ENCODE results near the gene PNPLA8. TPM values are rescaled to one million over a fixed set of nuclear protein-coding genes. Genes with fewer than 3 reads are reported as not detected.

Gene PNPLA8
- total RNA-seq, 1 donor from 2014 or later: 23.1 TPM

DNA sequence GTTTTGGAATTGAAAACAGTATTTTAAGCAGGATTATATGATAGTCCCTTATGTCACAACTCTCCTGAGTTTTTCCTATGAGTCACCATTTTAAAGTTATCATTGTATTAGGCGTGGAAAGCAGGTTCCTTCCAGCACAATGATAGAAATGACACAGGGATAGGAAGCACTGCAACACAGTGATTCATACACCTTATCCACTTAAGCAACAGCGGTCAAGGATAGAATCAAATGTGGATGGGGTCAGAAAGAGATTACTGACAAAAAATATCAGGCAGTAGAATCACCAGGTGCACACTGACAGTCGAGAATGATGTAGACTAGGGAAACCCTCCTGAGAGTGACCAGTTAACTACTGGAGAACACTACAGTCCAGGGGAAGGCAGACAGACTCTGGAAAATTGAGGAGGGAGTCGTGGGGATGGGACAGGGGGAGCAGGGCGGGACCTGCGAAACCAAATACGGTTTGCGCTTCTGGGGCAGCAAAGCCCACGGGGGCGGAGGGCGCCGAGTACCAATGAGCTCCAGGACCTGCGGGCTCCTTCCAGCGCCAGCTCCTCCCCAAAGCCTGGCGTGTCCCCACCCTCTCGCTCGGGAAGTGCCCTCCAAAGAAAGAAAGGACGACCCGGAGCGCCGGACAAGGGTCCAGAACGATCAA, 479 bp downstream of the PNPLA8 start:
- peaks cover 2% of the 10 kb centered on the region for H3K36me3 Mint-ChIP-seq (ENCODE audit: low read depth, unreplicated experiment)
- peak overlapping the region; percentile 91 for H3K4me3 ChIP-seq (ENCODE audit: insufficient read depth, low read depth, low read length)

DNA sequence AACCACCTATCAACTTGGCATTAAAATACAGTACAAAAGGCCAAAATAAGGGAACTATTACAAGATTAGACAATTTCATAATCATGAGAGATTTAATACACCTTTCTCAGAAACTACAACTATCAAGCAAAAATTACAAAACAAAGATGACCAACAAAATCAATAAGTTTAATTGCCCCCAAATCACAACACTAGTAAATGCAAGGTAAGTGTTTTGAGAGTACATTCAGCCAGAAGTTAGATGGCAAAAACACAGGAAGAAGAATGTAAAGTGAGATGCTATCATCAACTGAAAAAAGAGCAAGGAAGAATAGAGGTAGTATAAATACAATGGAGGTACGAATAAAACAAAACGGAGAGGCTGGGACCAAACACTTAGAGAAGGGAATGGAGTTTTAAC, 3.2 kb downstream of the PNPLA8 start:
- Mint-ChIP-seq H3K4me1 (ENCODE audit: low read depth, unreplicated experiment) (peaks cover 18% of the 10 kb centered on the region), H3K27ac (ENCODE audit: unreplicated experiment) (no peak overlapping the region), H3K27me3 (ENCODE audit: low read depth, unreplicated experiment) (no peaks in the 10 kb centered on the region), H3K4me3 (ENCODE audit: unreplicated experiment) (no peak overlapping the region), H3K36me3 (ENCODE audit: low read depth, unreplicated experiment) (peaks cover 5% of the 10 kb centered on the region), H3K9me3 (ENCODE audit: unreplicated experiment) (no peaks in the 10 kb centered on the region)
- no peak overlapping the region for H3K4me3 ChIP-seq (ENCODE audit: insufficient read depth, low read depth, low read length)
- TF ChIP-seq EZH2 (IDR thresholded peaks at IDR 0.05; ENCODE audit: insufficient read depth, low read length): no peak
- TF ChIP-seq, protein P1, sequence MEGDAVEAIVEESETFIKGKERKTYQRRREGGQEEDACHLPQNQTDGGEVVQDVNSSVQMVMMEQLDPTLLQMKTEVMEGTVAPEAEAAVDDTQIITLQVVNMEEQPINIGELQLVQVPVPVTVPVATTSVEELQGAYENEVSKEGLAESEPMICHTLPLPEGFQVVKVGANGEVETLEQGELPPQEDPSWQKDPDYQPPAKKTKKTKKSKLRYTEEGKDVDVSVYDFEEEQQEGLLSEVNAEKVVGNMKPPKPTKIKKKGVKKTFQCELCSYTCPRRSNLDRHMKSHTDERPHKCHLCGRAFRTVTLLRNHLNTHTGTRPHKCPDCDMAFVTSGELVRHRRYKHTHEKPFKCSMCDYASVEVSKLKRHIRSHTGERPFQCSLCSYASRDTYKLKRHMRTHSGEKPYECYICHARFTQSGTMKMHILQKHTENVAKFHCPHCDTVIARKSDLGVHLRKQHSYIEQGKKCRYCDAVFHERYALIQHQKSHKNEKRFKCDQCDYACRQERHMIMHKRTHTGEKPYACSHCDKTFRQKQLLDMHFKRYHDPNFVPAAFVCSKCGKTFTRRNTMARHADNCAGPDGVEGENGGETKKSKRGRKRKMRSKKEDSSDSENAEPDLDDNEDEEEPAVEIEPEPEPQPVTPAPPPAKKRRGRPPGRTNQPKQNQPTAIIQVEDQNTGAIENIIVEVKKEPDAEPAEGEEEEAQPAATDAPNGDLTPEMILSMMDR (IDR thresholded peaks at IDR 0.05; ENCODE audit: insufficient read depth, low read depth, low read length): no peak
- FAIRE-seq (no peak), DNase-seq (ENCODE audit: low read depth) (no peak)
- H3K27ac ChIP-seq (ENCODE audit: low read depth, low read length): no peak overlapping the region
- H3K4me2 ChIP-seq (ENCODE audit: low read length): no peak overlapping the region
- peaks cover 10% of the 10 kb centered on the region for H3K4me1 ChIP-seq (ENCODE audit: insufficient read depth, low read length)
- peaks cover 66% of the 10 kb centered on the region for H3K79me2 ChIP-seq (ENCODE audit: insufficient read depth, low read length)
- H3K27me3 ChIP-seq (ENCODE audit: insufficient read depth, low read length): no peaks in the 10 kb centered on the region
- peaks cover 35% of the 10 kb centered on the region for H4K20me1 ChIP-seq (ENCODE audit: insufficient read depth, low read length)
- peaks cover 4% of the 10 kb centered on the region for H3K36me3 ChIP-seq (ENCODE audit: insufficient read depth, low read length)
- H3K9me3 ChIP-seq (ENCODE audit: insufficient read depth, low read depth, low read length): no peaks in the 10 kb centered on the region
- no peak overlapping the region for H3K9ac ChIP-seq (ENCODE audit: low read length)
- no peak overlapping the region for H2AFZ ChIP-seq (ENCODE audit: low read depth, low read length)

More for the DNA sequence above, 479 bp downstream of the PNPLA8 start:
- Mint-ChIP-seq H3K9me3 (ENCODE audit: unreplicated experiment) (no peaks in the 10 kb centered on the region), H3K4me1 (ENCODE audit: low read depth, unreplicated experiment) (peaks cover 20% of the 10 kb centered on the region), H3K4me3 (ENCODE audit: unreplicated experiment) (peak overlapping the region; percentile 98), H3K27ac (ENCODE audit: unreplicated experiment) (peak overlapping the region; percentile 97), H3K27me3 (ENCODE audit: low read depth, unreplicated experiment) (no peaks in the 10 kb centered on the region)
- no peaks in the 10 kb centered on the region for H3K27me3 ChIP-seq (ENCODE audit: insufficient read depth, low read length)
- peak; percentile 77 for DNase-seq (ENCODE audit: low read depth)
- peak overlapping the region; percentile 92 for H3K9ac ChIP-seq (ENCODE audit: low read length)
- H3K4me1 ChIP-seq (ENCODE audit: insufficient read depth, low read length): peaks cover 10% of the 10 kb centered on the region
- TF ChIP-seq, protein P1 (IDR thresholded peaks at IDR 0.05; ENCODE audit: insufficient read depth, low read depth, low read length): no peak
- TF ChIP-seq EZH2 (IDR thresholded peaks at IDR 0.05; ENCODE audit: insufficient read depth, low read length): no peak
- H3K36me3 ChIP-seq (ENCODE audit: insufficient read depth, low read length): no peaks in the 10 kb centered on the region
- H3K79me2 ChIP-seq (ENCODE audit: insufficient read depth, low read length): peaks cover 44% of the 10 kb centered on the region
- no peak for FAIRE-seq
- H4K20me1 ChIP-seq (ENCODE audit: insufficient read depth, low read length): peaks cover 23% of the 10 kb centered on the region
- H3K4me2 ChIP-seq (ENCODE audit: low read length): peak overlapping the region; percentile 89
- peak overlapping the region; percentile 95 for H3K27ac ChIP-seq (ENCODE audit: low read depth, low read length)
- no peaks in the 10 kb centered on the region for H3K9me3 ChIP-seq (ENCODE audit: insufficient read depth, low read depth, low read length)
- H2AFZ ChIP-seq (ENCODE audit: low read depth, low read length): peak overlapping the region; percentile 89

DNA sequence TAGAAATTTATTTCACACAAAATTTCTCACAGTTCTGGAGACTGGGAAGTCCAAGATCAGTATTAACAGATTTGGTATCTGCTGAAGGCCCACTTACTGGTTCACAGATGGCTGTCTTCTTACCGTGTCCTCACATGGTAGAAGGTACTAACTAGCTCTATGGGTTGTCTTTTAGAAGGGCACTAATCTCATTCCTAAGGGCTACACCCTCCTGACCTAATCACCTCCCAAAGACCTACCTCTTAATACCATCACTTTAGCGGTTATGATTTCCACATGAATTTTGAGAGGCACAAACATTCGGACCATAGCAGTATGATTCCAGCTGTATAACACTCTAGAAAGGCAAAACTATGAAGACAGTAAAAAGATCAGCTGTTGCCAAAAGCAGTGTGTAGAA, 8.0 kb downstream of the PNPLA8 start:
- FAIRE-seq: no peak
- peaks cover 10% of the 10 kb centered on the region for H3K36me3 Mint-ChIP-seq (ENCODE audit: low read depth, unreplicated experiment)

More for the DNA sequence above, 8.0 kb downstream of the PNPLA8 start:
- Histone ChIP-seq H3K4me2 (ENCODE audit: low read length) (no peak overlapping the region), H2AFZ (ENCODE audit: low read depth, low read length) (no peak overlapping the region), H3K79me2 (ENCODE audit: insufficient read depth, low read length) (peaks cover 59% of the 10 kb centered on the region), H3K4me3 (ENCODE audit: insufficient read depth, low read depth, low read length) (no peak overlapping the region), H4K20me1 (ENCODE audit: insufficient read depth, low read length) (peaks cover 33% of the 10 kb centered on the region), H3K27me3 (ENCODE audit: insufficient read depth, low read length) (no peaks in the 10 kb centered on the region), H3K36me3 (ENCODE audit: insufficient read depth, low read length) (peaks cover 14% of the 10 kb centered on the region), H3K9me3 (ENCODE audit: insufficient read depth, low read depth, low read length) (no peaks in the 10 kb centered on the region), H3K9ac (ENCODE audit: low read length) (no peak overlapping the region), H3K27ac (ENCODE audit: low read depth, low read length) (no peak overlapping the region), H3K4me1 (ENCODE audit: insufficient read depth, low read length) (no peaks in the 10 kb centered on the region)
- H3K27me3 Mint-ChIP-seq (ENCODE audit: low read depth, unreplicated experiment): no peaks in the 10 kb centered on the region
- no peak overlapping the region for H3K27ac Mint-ChIP-seq (ENCODE audit: unreplicated experiment)
- H3K4me1 Mint-ChIP-seq (ENCODE audit: low read depth, unreplicated experiment): peaks cover 2% of the 10 kb centered on the region
- H3K9me3 Mint-ChIP-seq (ENCODE audit: unreplicated experiment): no peaks in the 10 kb centered on the region
- H3K4me3 Mint-ChIP-seq (ENCODE audit: unreplicated experiment): no peak overlapping the region
- TF ChIP-seq, protein P1 (IDR thresholded peaks at IDR 0.05; ENCODE audit: insufficient read depth, low read depth, low read length): no peak
- no peak for TF ChIP-seq EZH2 (IDR thresholded peaks at IDR 0.05; ENCODE audit: insufficient read depth, low read length)
- DNase-seq (ENCODE audit: low read depth): no peak
